Measurements from ENCODE around the gene PURA.
A peak's percentile ranks its signal among the peaks of the same experiment; 100 is the strongest.

PURA gene

DNA sequence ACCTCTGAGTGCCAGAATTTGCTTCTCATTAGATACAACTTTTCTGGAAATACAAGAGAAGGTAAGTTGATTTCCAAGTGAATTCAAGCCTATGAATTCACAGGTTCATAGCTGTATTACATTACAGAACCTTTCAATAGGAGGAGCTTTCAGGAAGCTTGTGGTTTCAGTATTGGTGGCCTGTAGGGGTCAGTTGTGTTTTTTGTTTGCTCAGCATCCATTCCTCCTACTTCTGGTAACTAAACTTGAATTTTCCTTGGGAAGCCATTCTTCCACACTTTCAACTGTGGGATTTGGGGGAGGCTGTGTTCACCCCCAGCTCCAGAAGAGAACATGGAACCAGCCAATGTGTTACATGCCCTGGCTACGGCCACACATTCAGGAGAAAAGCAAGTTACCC lies 55.5 kb downstream of the PURA start:
- Histone ChIP-seq H3K4me2 (ENCODE audit: low read length) (no peak overlapping the region), H3K4me1 (ENCODE audit: control insufficient read depth, low read depth, low read length) (no peaks in the 10 kb centered on the region), H2AK5ac (ENCODE audit: low read length) (no peak overlapping the region), H3K79me1 (ENCODE audit: low read length) (no peaks in the 10 kb centered on the region), H3K79me2 (ENCODE audit: control insufficient read depth, insufficient read depth, low read length) (no peaks in the 10 kb centered on the region), H4K5ac (ENCODE audit: low read length) (no peak overlapping the region), H3K36me3 (ENCODE audit: control insufficient read depth, insufficient read depth, low read length) (no peaks in the 10 kb centered on the region), H3K23ac (ENCODE audit: low read length) (peak overlapping the region; percentile 26), H2BK5ac (ENCODE audit: low read length) (no peak overlapping the region), H4K8ac (ENCODE audit: low read depth, low read length) (no peak overlapping the region), H3K9ac (ENCODE audit: low read length) (no peak overlapping the region), H2BK15ac (replicated peaks; ENCODE audit: low read depth) (no peak overlapping the region), H3K18ac (ENCODE audit: low read length) (no peak overlapping the region), H3K27ac (ENCODE audit: low read depth, low read length) (no peak overlapping the region), H3K56ac (ENCODE audit: low read length) (no peak overlapping the region), H3K27me3 (ENCODE audit: insufficient read depth, low read length, poor library complexity) (no peaks in the 10 kb centered on the region), H3K4ac (ENCODE audit: low read depth, low read length) (no peak overlapping the region), H3K4me3 (ENCODE audit: low read length) (no peak overlapping the region), H2BK120ac (ENCODE audit: low read depth, low read length) (no peak overlapping the region)
- peak; percentile 41 for DNase-seq
- WGBS (ENCODE audit: extremely low coverage, insufficient coverage, low lambda C conversion rate), result no CpG with 5 or more reads among the region's 1 CpG

GRCh38 chr5:140172483-140172882 lies 58.6 kb downstream of the PURA start:
- H2BK120ac ChIP-seq (ENCODE audit: low read depth, low read length), result no peak overlapping the region
- H3K9ac ChIP-seq (ENCODE audit: low read length), result no peak overlapping the region
- peaks cover 3% of the 10 kb centered on the region for H3K79me1 ChIP-seq (ENCODE audit: low read length)
- no peak for DNase-seq
- no peaks in the 10 kb centered on the region for H3K27me3 ChIP-seq (ENCODE audit: insufficient read depth, low read length, poor library complexity)
- H3K18ac ChIP-seq (ENCODE audit: low read length), result no peak overlapping the region
- no peaks in the 10 kb centered on the region for H3K36me3 ChIP-seq (ENCODE audit: control insufficient read depth, insufficient read depth, low read length)
- H3K79me2 ChIP-seq (ENCODE audit: control insufficient read depth, insufficient read depth, low read length), result no peaks in the 10 kb centered on the region
- no peak overlapping the region for H3K4me3 ChIP-seq (ENCODE audit: low read length)
- H2BK5ac ChIP-seq (ENCODE audit: low read length), result no peak overlapping the region
- H3K4me2 ChIP-seq (ENCODE audit: low read length), result no peak overlapping the region
- no peak overlapping the region for H3K27ac ChIP-seq (ENCODE audit: low read depth, low read length)
- no peak overlapping the region for H4K5ac ChIP-seq (ENCODE audit: low read length)
- no CpG with 5 or more reads among the region's 2 CpGs for WGBS (ENCODE audit: extremely low coverage, insufficient coverage, low lambda C conversion rate)
- no peak overlapping the region for H2BK15ac ChIP-seq (replicated peaks; ENCODE audit: low read depth)
- H3K4me1 ChIP-seq (ENCODE audit: control insufficient read depth, low read depth, low read length), result peaks cover 3% of the 10 kb centered on the region
- no peak overlapping the region for H3K4ac ChIP-seq (ENCODE audit: low read depth, low read length)
- no peak overlapping the region for H3K23ac ChIP-seq (ENCODE audit: low read length)
- no peak overlapping the region for H2AK5ac ChIP-seq (ENCODE audit: low read length)
- no peak overlapping the region for H4K8ac ChIP-seq (ENCODE audit: low read depth, low read length)
- H3K56ac ChIP-seq (ENCODE audit: low read length), result no peak overlapping the region

- no CpG with 5 or more reads among the region's 2 CpGs for whole genome bisulfite sequencing (ENCODE audit: extremely low coverage, insufficient coverage, low lambda C conversion rate)
- no peak overlapping the region for H4K5ac ChIP-seq (ENCODE audit: low read length)
- H3K23ac ChIP-seq (ENCODE audit: low read length), result no peak overlapping the region
- no peak overlapping the region for H2BK120ac ChIP-seq (ENCODE audit: low read depth, low read length)
- no peak overlapping the region for H3K9ac ChIP-seq (ENCODE audit: low read length)
- H3K4ac ChIP-seq (ENCODE audit: low read depth, low read length), result no peak overlapping the region
- H3K4me2 ChIP-seq (ENCODE audit: low read length), result no peak overlapping the region
- H2AK5ac ChIP-seq (ENCODE audit: low read length), result no peak overlapping the region
- H3K36me3 ChIP-seq (ENCODE audit: control insufficient read depth, insufficient read depth, low read length), result no peaks in the 10 kb centered on the region
- no peak overlapping the region for H3K27ac ChIP-seq (ENCODE audit: low read depth, low read length)
- H3K27me3 ChIP-seq (ENCODE audit: insufficient read depth, low read length, poor library complexity), result no peaks in the 10 kb centered on the region
- H3K4me1 ChIP-seq (ENCODE audit: control insufficient read depth, low read depth, low read length), result peaks cover 3% of the 10 kb centered on the region
- no peaks in the 10 kb centered on the region for H3K79me2 ChIP-seq (ENCODE audit: control insufficient read depth, insufficient read depth, low read length)
- H3K18ac ChIP-seq (ENCODE audit: low read length), result no peak overlapping the region
- no peak overlapping the region for H3K4me3 ChIP-seq (ENCODE audit: low read length)
- no peak overlapping the region for H2BK5ac ChIP-seq (ENCODE audit: low read length)
- no peak overlapping the region for H2BK15ac ChIP-seq (replicated peaks; ENCODE audit: low read depth)
- no peak overlapping the region for H4K8ac ChIP-seq (ENCODE audit: low read depth, low read length)
- H3K56ac ChIP-seq (ENCODE audit: low read length), result no peak overlapping the region
- DNase-seq, result no peak
- peaks cover 3% of the 10 kb centered on the region for H3K79me1 ChIP-seq (ENCODE audit: low read length)
Measured at GRCh38 chr5:140174014-140174413, 60.1 kb downstream of the PURA start.

DNA sequence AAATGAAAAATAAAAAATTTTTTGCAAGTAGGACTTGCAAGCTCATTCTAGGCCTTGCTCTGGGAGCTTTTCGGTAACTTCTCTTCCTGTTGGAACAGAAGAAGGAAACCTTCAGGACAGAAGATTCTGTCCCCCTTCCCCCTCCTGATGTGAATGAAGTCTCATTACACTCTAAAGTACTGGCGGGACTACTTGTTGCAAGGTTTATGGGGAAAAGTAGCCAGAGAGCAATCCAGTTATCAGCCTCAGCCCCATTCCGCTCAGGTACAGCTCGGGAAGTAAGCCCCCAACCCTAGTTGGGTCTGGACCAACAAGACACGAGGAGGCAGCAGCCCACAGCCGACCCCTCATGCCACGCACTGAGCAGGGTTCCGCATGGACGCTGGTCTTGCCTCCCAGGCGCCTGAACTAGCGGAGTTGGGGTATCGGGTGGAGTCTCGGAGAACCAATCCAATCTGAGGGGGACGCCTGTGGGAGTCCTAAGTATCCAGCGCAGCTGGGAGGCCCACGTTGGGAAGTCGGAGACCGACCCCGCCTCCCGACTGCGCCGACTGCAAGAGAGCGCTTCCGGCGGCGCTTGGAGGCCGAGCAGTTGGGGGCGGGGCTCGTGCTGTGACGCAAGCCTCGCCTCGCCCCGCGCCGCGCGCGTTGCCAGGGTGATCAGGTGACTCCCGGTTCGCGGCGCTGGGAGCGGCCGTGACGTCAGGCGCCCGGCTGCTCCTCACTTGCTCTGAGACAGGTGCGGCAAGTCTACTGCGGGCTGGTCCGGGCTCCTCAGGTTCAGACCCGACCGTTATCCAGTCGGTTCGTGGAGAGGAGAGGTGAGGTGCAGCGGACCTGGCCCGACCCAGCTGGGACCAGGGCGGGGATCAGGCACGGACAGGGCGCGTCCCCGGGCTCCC lies 60.8 kb downstream of the PURA start, which contains the start of gene CYSTM1:
Gene CYSTM1 (plus strand): TSS at position 724 of the 902 bp plus-strand sequence. CDS start 19,278 bp downstream, outside the sequence.
- Histone ChIP-seq H3K27me3 (ENCODE audit: insufficient read depth, low read length, poor library complexity) (no peaks in the 10 kb centered on the region), H4K5ac (ENCODE audit: low read length) (peak within 1 kb of the TSS; percentile 81), H2AK5ac (ENCODE audit: low read length) (no peak within 1 kb of the TSS), H3K79me1 (ENCODE audit: low read length) (peaks cover 3% of the 10 kb centered on the region), H3K4me2 (ENCODE audit: low read length) (peak within 1 kb of the TSS; percentile 78), H3K18ac (ENCODE audit: low read length) (peak within 1 kb of the TSS; percentile 69), H4K8ac (ENCODE audit: low read depth, low read length) (no peak within 1 kb of the TSS), H3K79me2 (ENCODE audit: control insufficient read depth, insufficient read depth, low read length) (no peaks in the 10 kb centered on the region), H3K27ac (ENCODE audit: low read depth, low read length) (peak within 1 kb of the TSS; percentile 71), H3K4me3 (ENCODE audit: low read length) (peak within 1 kb of the TSS; percentile 68), H3K4ac (ENCODE audit: low read depth, low read length) (no peak within 1 kb of the TSS), H2BK5ac (ENCODE audit: low read length) (peak within 1 kb of the TSS; percentile 57), H3K23ac (ENCODE audit: low read length) (no peak within 1 kb of the TSS), H2BK120ac (ENCODE audit: low read depth, low read length) (no peak within 1 kb of the TSS), H3K9ac (ENCODE audit: low read length) (peak within 1 kb of the TSS; percentile 75), H3K4me1 (ENCODE audit: control insufficient read depth, low read depth, low read length) (peaks cover 3% of the 10 kb centered on the region), H2BK15ac (replicated peaks; ENCODE audit: low read depth) (no peak within 1 kb of the TSS), H3K36me3 (ENCODE audit: control insufficient read depth, insufficient read depth, low read length) (no peaks in the 10 kb centered on the region), H3K56ac (ENCODE audit: low read length) (peak within 1 kb of the TSS; percentile 90)
- peak; percentile 98 for DNase-seq
- WGBS (ENCODE audit: extremely low coverage, insufficient coverage, low lambda C conversion rate), result no CpG with 5 or more reads among the region's 61 CpGs

Measured in mesendoderm (in vitro differentiated cells).